Esophagus (tissue), 2 donors: Measurements from ENCODE around the gene GTF3C5. TPM values are rescaled to one million over a fixed set of nuclear protein-coding genes. Genes with fewer than 3 reads are reported as not detected.
"Not testable (repeated sequence)": the region's sequence is repeated elsewhere in the genome, so short reads cannot be mapped to it uniquely, and the experiment has no call there.

ENCODE experiments used
- H3K27ac ChIP-seq, 2 donors: one replicate each; pipeline ENCODE4 v1.5.1; 2013; ENCODE audit warnings: low read depth in 2 of 2, mild to moderate bottlenecking in 2 of 2, inconsistent platforms in 1 of 2, low read length in 1 of 2, moderate library complexity in 1 of 2
- H3K27me3 ChIP-seq, 2 donors: one replicate each; pipeline ENCODE4 v1.6.1; 2013; ENCODE audit warnings: low read length in 2 of 2, control low read depth in 1 of 2, mild to moderate bottlenecking in 1 of 2; ENCODE audit not compliant: insufficient read depth in 2 of 2, control insufficient read depth in 1 of 2
- H3K36me3 ChIP-seq, 2 donors: one replicate each; pipeline ENCODE4 v1.6.1; 2013; ENCODE audit warnings: low read length in 1 of 2; ENCODE audit not compliant: control insufficient read depth in 2 of 2, insufficient read depth in 2 of 2
- H3K4me1 ChIP-seq, 2 donors: one replicate each; pipeline ENCODE4 v1.6.1; 2013; ENCODE audit warnings: low read length in 1 of 2; ENCODE audit not compliant: control insufficient read depth in 2 of 2, insufficient read depth in 2 of 2
- H3K4me3 ChIP-seq, 2 donors: one replicate each; pipeline ENCODE4 v1.5.1; 2013; ENCODE audit warnings: low read length in 2 of 2, mild to moderate bottlenecking in 2 of 2, low read depth in 1 of 2, moderate library complexity in 1 of 2
- H3K9me3 ChIP-seq, 2 donors: one replicate each; pipeline ENCODE4 v1.6.1; 2013; ENCODE audit warnings: mild to moderate bottlenecking in 2 of 2, low read depth in 1 of 2, low read length in 1 of 2, moderate library complexity in 1 of 2; ENCODE audit not compliant: control insufficient read depth in 2 of 2, insufficient read depth in 1 of 2
- WGBS, 2 donors: extraction: QIAGEN DNeasy Blood & Tissue Kit; methylation state at CpG; one replicate each; pipeline ENCODE4 v1.1.7; 2013; 5-methylcytosine and 5-hydroxymethylcytosine counted together
- polyA plus RNA-seq, 2 donors: library from polyadenylated mRNA; stranded (reverse); fragments of 200-250 nt; gene quantifications; one replicate each; pipeline ENCODE4 v1.2.3, GENCODE V29; 2013
- donor health status: healthy with polysubstance abuse.
- donor health status: Bipolar disorder and iron deficiency.

Gene GTF3C5
- polyA plus RNA-seq, 2 donors, result 46.3 to 64.0 TPM

- H3K4me3 ChIP-seq, H3K9me3 ChIP-seq, H3K27me3 ChIP-seq, H3K27ac ChIP-seq, H3K36me3 ChIP-seq, H3K4me1 ChIP-seq: not testable (repeated sequence)
- 91 to 92% methylated on average over 5 of the region's 5 CpGs for WGBS, 2 donors
These were observed 41.4 kb downstream of the GTF3C5 start for GRCh38 chr9:133072210-133072609.

- no peak overlapping the region for H3K4me3 ChIP-seq
- no peaks in the 10 kb centered on the region for H3K36me3 ChIP-seq
- no peak overlapping the region for H3K27ac ChIP-seq
- WGBS, 2 donors, result 74 to 81% methylated on average over 12 of the region's 12 CpGs
- H3K4me1 ChIP-seq, result no peaks in the 10 kb centered on the region
- H3K27me3 ChIP-seq, result no peaks in the 10 kb centered on the region
- H3K9me3 ChIP-seq, result no peaks in the 10 kb centered on the region
These were observed 42.6 kb downstream of the GTF3C5 start for GRCh38 chr9:133073086-133074014.

GRCh38 chr9:133074111-133074651 is 43.4 kb downstream of the GTF3C5 start:
- 44 to 56% methylated on average over 8 of the region's 8 CpGs for WGBS, 2 donors
- H3K36me3 ChIP-seq, result no peaks in the 10 kb centered on the region
- no peaks in the 10 kb centered on the region for H3K4me1 ChIP-seq
- H3K9me3 ChIP-seq, result no peaks in the 10 kb centered on the region
- H3K4me3 ChIP-seq, result no peak overlapping the region
- H3K27ac ChIP-seq, result no peak overlapping the region
- no peaks in the 10 kb centered on the region for H3K27me3 ChIP-seq

GRCh38 chr9:133075925-133076630 is 45.3 kb downstream of the GTF3C5 start:
- Histone ChIP-seq H3K9me3 (no peaks in the 10 kb centered on the region), H3K27ac (no peak overlapping the region), H3K36me3 (no peaks in the 10 kb centered on the region), H3K27me3 (no peaks in the 10 kb centered on the region), H3K4me3 (no peak overlapping the region), H3K4me1 (no peaks in the 10 kb centered on the region)
- WGBS, 2 donors, result 77 to 78% methylated on average over 4 of the region's 4 CpGs

GRCh38 chr9:133076691-133077090 is 45.9 kb downstream of the GTF3C5 start:
- Histone ChIP-seq H3K4me1 (no peaks in the 10 kb centered on the region), H3K9me3 (no peaks in the 10 kb centered on the region), H3K27ac (no peak overlapping the region), H3K36me3 (no peaks in the 10 kb centered on the region), H3K27me3 (no peaks in the 10 kb centered on the region), H3K4me3 (no peak overlapping the region)
- 80 to 89% methylated on average over 4 of the region's 4 CpGs for WGBS, 2 donors

GRCh38 chr9:133078486-133078885 is 47.7 kb downstream of the GTF3C5 start:
- no peaks in the 10 kb centered on the region for H3K9me3 ChIP-seq
- no peak overlapping the region for H3K4me3 ChIP-seq
- H3K36me3 ChIP-seq, result no peaks in the 10 kb centered on the region
- WGBS, 2 donors, result 83 to 86% methylated on average over 14 of the region's 14 CpGs
- no peaks in the 10 kb centered on the region for H3K4me1 ChIP-seq
- H3K27me3 ChIP-seq, result no peaks in the 10 kb centered on the region
- no peak overlapping the region for H3K27ac ChIP-seq

- H3K9me3 ChIP-seq, result no peaks in the 10 kb centered on the region
- H3K4me1 ChIP-seq, result no peaks in the 10 kb centered on the region
- WGBS, 2 donors, result 75 to 87% methylated on average over 7 of the region's 7 CpGs
- H3K27me3 ChIP-seq, result no peaks in the 10 kb centered on the region
- no peak overlapping the region for H3K27ac ChIP-seq
- no peak overlapping the region for H3K4me3 ChIP-seq
- no peaks in the 10 kb centered on the region for H3K36me3 ChIP-seq
These were observed 49.4 kb downstream of the GTF3C5 start for GRCh38 chr9:133080161-133080560.

- H3K36me3 ChIP-seq, H3K27ac ChIP-seq, H3K4me1 ChIP-seq, H3K4me3 ChIP-seq, H3K27me3 ChIP-seq, H3K9me3 ChIP-seq: not testable (repeated sequence)
- WGBS, 2 donors, result 70 to 90% methylated on average over 8 to 10 of the region's 18 CpGs
These were observed 50.3 kb downstream of the GTF3C5 start for GRCh38 chr9:133080786-133081779.
